SK-N-SH (cell line): ENCODE data around the gene ACSL1.

Source experiments
- TF ChIP-seq, protein P1 (sequence below): IDR thresholded peaks from 2 replicates; pipeline ENCODE4 v1.4.0; 2012; ENCODE audit warnings: low read depth
- TF ChIP-seq, protein P2 (sequence below): IDR thresholded peaks from 2 replicates; pipeline ENCODE4; 2012

DNA sequence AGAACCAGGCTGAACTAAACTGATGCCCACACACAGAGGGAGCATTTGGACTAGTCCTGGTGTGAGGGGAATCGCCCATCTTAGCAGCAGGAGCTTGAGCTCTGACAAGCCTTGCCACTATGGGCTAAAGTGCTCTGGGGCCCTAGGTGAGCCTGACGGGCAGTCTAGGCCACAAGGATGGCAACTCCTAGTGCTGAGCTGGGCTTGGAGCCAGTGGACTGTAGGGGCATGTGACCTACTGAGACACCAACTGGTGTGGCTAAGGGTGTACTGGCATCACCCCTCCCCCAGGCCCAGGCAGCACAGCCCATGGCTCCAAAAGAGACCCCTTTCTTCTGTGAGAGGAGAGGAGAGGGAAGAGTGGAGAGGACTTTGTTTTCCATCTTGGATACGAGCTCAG lies 106.4 kb downstream of the ACSL1 start:
- TF ChIP-seq, protein P1, sequence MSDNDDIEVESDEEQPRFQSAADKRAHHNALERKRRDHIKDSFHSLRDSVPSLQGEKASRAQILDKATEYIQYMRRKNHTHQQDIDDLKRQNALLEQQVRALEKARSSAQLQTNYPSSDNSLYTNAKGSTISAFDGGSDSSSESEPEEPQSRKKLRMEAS = no peak
- TF ChIP-seq, protein P2, sequence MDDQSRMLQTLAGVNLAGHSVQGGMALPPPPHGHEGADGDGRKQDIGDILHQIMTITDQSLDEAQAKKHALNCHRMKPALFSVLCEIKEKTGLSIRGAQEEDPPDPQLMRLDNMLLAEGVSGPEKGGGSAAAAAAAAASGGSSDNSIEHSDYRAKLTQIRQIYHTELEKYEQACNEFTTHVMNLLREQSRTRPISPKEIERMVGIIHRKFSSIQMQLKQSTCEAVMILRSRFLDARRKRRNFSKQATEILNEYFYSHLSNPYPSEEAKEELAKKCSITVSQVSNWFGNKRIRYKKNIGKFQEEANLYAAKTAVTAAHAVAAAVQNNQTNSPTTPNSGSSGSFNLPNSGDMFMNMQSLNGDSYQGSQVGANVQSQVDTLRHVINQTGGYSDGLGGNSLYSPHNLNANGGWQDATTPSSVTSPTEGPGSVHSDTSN = no peak
